Activated CD8-positive, alpha-beta memory T cell treated with anti-CD3 and anti-CD28 coated beads, Interleukin-2, amount 10 ng/mL, durations not matched to agents 7 days and 5 days (primary cell): Measurements from ENCODE around the gene RELB. TPM values are rescaled to one million over a fixed set of nuclear protein-coding genes. Genes with fewer than 3 reads are reported as not detected.

Experiments
- ATAC-seq: fragments of 150-1000 bp; cut with Tn5 transposase; one replicate; pipeline ENCODE4 v1.10.0; 2021; ENCODE audit warnings: moderate library complexity
- CTCF ChIA-PET: fragments of 350-600 bp; sonication (Branson Sonifier 250); formaldehyde crosslinking; loops from one replicate; lab custom pipeline; 2021; ENCODE audit warnings: antibody characterized with exemption; lab: Charles Lee
- DNase-seq: peaks from one replicate; pipeline ENCODE4 v3.0.0-alpha.2; 2020
- H3K27ac Mint-ChIP-seq: one replicate; pipeline ENCODE4 v1.8.0; 2021; ENCODE audit warnings: mild to moderate bottlenecking, mixed read lengths
- H3K27me3 Mint-ChIP-seq: one replicate; pipeline ENCODE4 v1.8.0; 2021; ENCODE audit warnings: mixed read lengths
- H3K36me3 Mint-ChIP-seq: one replicate; pipeline ENCODE4 v1.8.0; 2021; ENCODE audit warnings: mild to moderate bottlenecking, mixed read lengths
- H3K4me1 Mint-ChIP-seq: one replicate; pipeline ENCODE4 v1.8.0; 2021; ENCODE audit warnings: mixed read lengths
- H3K4me3 Mint-ChIP-seq: one replicate; pipeline ENCODE4 v1.8.0; 2021; ENCODE audit warnings: mild to moderate bottlenecking, moderate library complexity, mixed read lengths
- H3K9me3 Mint-ChIP-seq: one replicate; pipeline ENCODE4 v1.8.0; 2022; ENCODE audit warnings: low read depth, mixed read lengths
- total RNA-seq, 2 experiments: library from RNA; stranded (reverse); gene quantifications; one replicate each; pipeline ENCODE4 v1.2.3, GENCODE V29; 2021

Gene RELB
- total RNA-seq, 2 experiments from 2014 or later: 22.4 to 58.8 TPM

GRCh38 chr19:45011959-45012358 is 10.7 kb downstream of the RELB start:
- Mint-ChIP-seq H3K4me1 (peaks cover 17% of the 10 kb centered on the region), H3K9me3 (no peaks in the 10 kb centered on the region), H3K36me3 (peaks cover 12% of the 10 kb centered on the region), H3K27me3 (no peaks in the 10 kb centered on the region), H3K4me3 (no peak overlapping the region), H3K27ac (no peak overlapping the region)
- DNase-seq: no peak
- CTCF ChIA-PET: no interaction called here
- ATAC-seq: no peak

GRCh38 chr19:45016388-45017314 is 15.4 kb downstream of the RELB start:
- H3K4me1 Mint-ChIP-seq: peaks cover 19% of the 10 kb centered on the region
- H3K9me3 Mint-ChIP-seq: no peaks in the 10 kb centered on the region
- CTCF ChIA-PET: interaction anchor here (0.6 to 2.1 kb wide), 15 partner anchors 9 to 323 kb away, joined by 3 to 10 read pairs (median 3); partner anchors contain the start of genes CLASRP and TRAPPC6A
- ATAC-seq (peak; percentile 84), DNase-seq (peak; percentile 91)
- H3K27ac Mint-ChIP-seq: peak overlapping the region; percentile 80
- H3K4me3 Mint-ChIP-seq: peak overlapping the region; percentile 57
- H3K27me3 Mint-ChIP-seq: no peaks in the 10 kb centered on the region
- H3K36me3 Mint-ChIP-seq: peaks cover 14% of the 10 kb centered on the region

- H3K9me3 Mint-ChIP-seq: no peaks in the 10 kb centered on the region
- H3K4me3 Mint-ChIP-seq: no peak overlapping the region
- H3K27ac Mint-ChIP-seq: no peak overlapping the region
- DNase-seq (no peak), ATAC-seq (no peak)
- H3K4me1 Mint-ChIP-seq: peaks cover 19% of the 10 kb centered on the region
- H3K36me3 Mint-ChIP-seq: peaks cover 8% of the 10 kb centered on the region
- CTCF ChIA-PET: interaction anchor here (0.5 to 1.2 kb wide), 4 partner anchors 10 to 169 kb away, joined by 3 read pairs; no protein-coding TSS in a partner anchor
- H3K27me3 Mint-ChIP-seq: no peaks in the 10 kb centered on the region
Observed at GRCh38 chr19:45019187-45019586, 17.9 kb downstream of the RELB start.

- H3K27me3 Mint-ChIP-seq: no peaks in the 10 kb centered on the region
- no peak for DNase-seq
- H3K36me3 Mint-ChIP-seq: peaks cover 8% of the 10 kb centered on the region
- H3K4me3 Mint-ChIP-seq: no peak overlapping the region
- CTCF ChIA-PET: interaction anchor here (0.7 kb wide), 1 partner anchor 249 kb away, joined by 4 read pairs; no protein-coding TSS in a partner anchor
- no peaks in the 10 kb centered on the region for H3K9me3 Mint-ChIP-seq
- ATAC-seq: no peak
- H3K27ac Mint-ChIP-seq: no peak overlapping the region
- peaks cover 19% of the 10 kb centered on the region for H3K4me1 Mint-ChIP-seq
Observed at GRCh38 chr19:45020071-45020470, 18.8 kb downstream of the RELB start.

- CTCF ChIA-PET: no interaction called here
- H3K4me3 Mint-ChIP-seq: no peak overlapping the region
- H3K4me1 Mint-ChIP-seq: peaks cover 5% of the 10 kb centered on the region
- H3K27me3 Mint-ChIP-seq: no peaks in the 10 kb centered on the region
- ATAC-seq (no peak), DNase-seq (no peak)
- peak overlapping the region; percentile 4 for H3K27ac Mint-ChIP-seq
- no peaks in the 10 kb centered on the region for H3K9me3 Mint-ChIP-seq
- peaks cover 8% of the 10 kb centered on the region for H3K36me3 Mint-ChIP-seq
Observed at GRCh38 chr19:45021971-45022370, 20.7 kb downstream of the RELB start.

- H3K27me3 Mint-ChIP-seq: no peaks in the 10 kb centered on the region
- no peak overlapping the region for H3K27ac Mint-ChIP-seq
- ATAC-seq (no peak), DNase-seq (no peak)
- CTCF ChIA-PET: interaction anchor here (0.5 kb wide), 1 partner anchor 196 kb away, joined by 4 read pairs; no protein-coding TSS in a partner anchor
- H3K36me3 Mint-ChIP-seq: peaks cover 9% of the 10 kb centered on the region
- H3K9me3 Mint-ChIP-seq: no peaks in the 10 kb centered on the region
- H3K4me1 Mint-ChIP-seq: peaks cover 2% of the 10 kb centered on the region
- H3K4me3 Mint-ChIP-seq: no peak overlapping the region
Observed at GRCh38 chr19:45023048-45023447, 21.8 kb downstream of the RELB start.

GRCh38 chr19:45025264-45025663 is 24.0 kb downstream of the RELB start:
- no peaks in the 10 kb centered on the region for H3K4me1 Mint-ChIP-seq
- no peak for ATAC-seq
- H3K9me3 Mint-ChIP-seq: no peaks in the 10 kb centered on the region
- H3K36me3 Mint-ChIP-seq: peaks cover 12% of the 10 kb centered on the region
- no peak overlapping the region for H3K4me3 Mint-ChIP-seq
- H3K27me3 Mint-ChIP-seq: no peaks in the 10 kb centered on the region
- CTCF ChIA-PET: interaction anchor here (1.1 kb wide), 1 partner anchor 10 kb away, joined by 3 read pairs; no protein-coding TSS in a partner anchor
- H3K27ac Mint-ChIP-seq: no peak overlapping the region
- DNase-seq: no peak

GRCh38 chr19:45027371-45027770 is 26.1 kb downstream of the RELB start:
- DNase-seq (no peak), ATAC-seq (no peak)
- no peaks in the 10 kb centered on the region for H3K4me1 Mint-ChIP-seq
- H3K36me3 Mint-ChIP-seq: peaks cover 24% of the 10 kb centered on the region
- H3K4me3 Mint-ChIP-seq: no peak overlapping the region
- CTCF ChIA-PET: interaction anchor here (1.2 kb wide), 1 partner anchor 10 kb away, joined by 3 read pairs; no protein-coding TSS in a partner anchor
- no peaks in the 10 kb centered on the region for H3K9me3 Mint-ChIP-seq
- no peaks in the 10 kb centered on the region for H3K27me3 Mint-ChIP-seq
- H3K27ac Mint-ChIP-seq: no peak overlapping the region

GRCh38 chr19:45030825-45031224 is 29.6 kb downstream of the RELB start:
- CTCF ChIA-PET: no interaction called here
- Mint-ChIP-seq H3K27me3 (no peaks in the 10 kb centered on the region), H3K36me3 (peaks cover 40% of the 10 kb centered on the region), H3K4me3 (no peak overlapping the region), H3K27ac (no peak overlapping the region), H3K9me3 (no peaks in the 10 kb centered on the region), H3K4me1 (no peaks in the 10 kb centered on the region)
- no peak for ATAC-seq
- no peak for DNase-seq

GRCh38 chr19:45032421-45032820 is 31.2 kb downstream of the RELB start:
- Mint-ChIP-seq H3K36me3 (peaks cover 38% of the 10 kb centered on the region), H3K27ac (no peak overlapping the region), H3K4me3 (no peak overlapping the region), H3K27me3 (no peaks in the 10 kb centered on the region), H3K9me3 (no peaks in the 10 kb centered on the region), H3K4me1 (no peaks in the 10 kb centered on the region)
- CTCF ChIA-PET: interaction anchor here (0.7 kb wide), 1 partner anchor 40 kb away, joined by 3 read pairs; no protein-coding TSS in a partner anchor
- no peak for DNase-seq
- ATAC-seq: no peak

- Mint-ChIP-seq H3K36me3 (peaks cover 37% of the 10 kb centered on the region), H3K9me3 (no peaks in the 10 kb centered on the region), H3K27ac (no peak overlapping the region), H3K27me3 (no peaks in the 10 kb centered on the region), H3K4me3 (no peak overlapping the region), H3K4me1 (peaks cover 20% of the 10 kb centered on the region)
- CTCF ChIA-PET: no interaction called here
- ATAC-seq (no peak), DNase-seq (no peak)
Observed at GRCh38 chr19:45035755-45036154, 34.5 kb downstream of the RELB start.

- peaks cover 38% of the 10 kb centered on the region for H3K36me3 Mint-ChIP-seq
- H3K27ac Mint-ChIP-seq: peak overlapping the region; percentile 19
- no peaks in the 10 kb centered on the region for H3K27me3 Mint-ChIP-seq
- peaks cover 28% of the 10 kb centered on the region for H3K4me1 Mint-ChIP-seq
- no peak for DNase-seq
- CTCF ChIA-PET: interaction anchor here (1.7 to 3.0 kb wide), 2 partner anchors 10 to 21 kb away, joined by 4 to 25 read pairs; no protein-coding TSS in a partner anchor
- ATAC-seq: no peak
- peak overlapping the region; percentile 92 for H3K4me3 Mint-ChIP-seq
- H3K9me3 Mint-ChIP-seq: no peaks in the 10 kb centered on the region
Observed at GRCh38 chr19:45037393-45038169, 36.3 kb downstream of the RELB start.
